Measurements from ENCODE around the gene ZNF629.

The ZNF629 gene

DNA sequence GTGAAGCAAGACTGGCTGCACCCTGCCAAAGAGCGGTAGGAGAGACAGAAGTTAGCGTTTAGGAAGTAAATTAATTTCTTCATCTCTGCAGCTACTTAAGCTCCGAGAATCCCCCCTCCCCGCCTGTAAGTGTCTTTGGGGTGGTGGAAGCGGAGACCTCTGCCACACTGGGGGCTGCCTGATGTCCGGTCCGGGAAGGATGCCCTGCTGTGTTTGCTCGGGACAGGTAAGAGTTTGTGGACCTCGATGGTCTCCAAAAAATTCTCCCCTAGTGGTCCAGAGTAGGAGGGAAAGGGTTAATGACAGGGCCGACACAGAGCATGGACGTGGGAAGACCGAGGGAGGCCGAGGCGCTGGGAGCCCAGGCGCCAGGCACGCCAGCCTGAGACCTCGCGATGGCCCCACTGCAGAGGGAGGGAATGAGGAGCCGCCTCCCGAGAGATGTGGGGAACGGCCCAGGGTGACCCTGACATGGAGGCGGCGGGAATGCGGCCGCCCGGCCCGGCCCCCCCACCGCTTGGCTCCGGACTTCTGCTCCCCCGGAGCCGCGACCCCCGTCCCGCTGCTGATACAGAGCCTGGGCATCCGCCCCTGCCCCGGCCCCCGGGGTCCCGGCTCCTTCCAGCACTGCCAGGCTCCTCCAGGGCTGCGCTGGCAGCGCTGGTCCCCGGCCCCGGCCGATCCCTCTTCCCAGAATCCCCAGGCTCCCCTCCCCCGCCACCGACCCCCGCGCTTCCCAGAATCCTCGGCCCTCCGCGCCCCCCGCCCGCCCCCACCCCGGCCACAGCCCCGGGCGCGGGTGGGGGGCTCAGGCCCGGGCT lies 680 bp downstream of the ZNF629 start:
- no peak for DNase-seq (ENCODE audit: low read depth in 2 of 2)

DNA sequence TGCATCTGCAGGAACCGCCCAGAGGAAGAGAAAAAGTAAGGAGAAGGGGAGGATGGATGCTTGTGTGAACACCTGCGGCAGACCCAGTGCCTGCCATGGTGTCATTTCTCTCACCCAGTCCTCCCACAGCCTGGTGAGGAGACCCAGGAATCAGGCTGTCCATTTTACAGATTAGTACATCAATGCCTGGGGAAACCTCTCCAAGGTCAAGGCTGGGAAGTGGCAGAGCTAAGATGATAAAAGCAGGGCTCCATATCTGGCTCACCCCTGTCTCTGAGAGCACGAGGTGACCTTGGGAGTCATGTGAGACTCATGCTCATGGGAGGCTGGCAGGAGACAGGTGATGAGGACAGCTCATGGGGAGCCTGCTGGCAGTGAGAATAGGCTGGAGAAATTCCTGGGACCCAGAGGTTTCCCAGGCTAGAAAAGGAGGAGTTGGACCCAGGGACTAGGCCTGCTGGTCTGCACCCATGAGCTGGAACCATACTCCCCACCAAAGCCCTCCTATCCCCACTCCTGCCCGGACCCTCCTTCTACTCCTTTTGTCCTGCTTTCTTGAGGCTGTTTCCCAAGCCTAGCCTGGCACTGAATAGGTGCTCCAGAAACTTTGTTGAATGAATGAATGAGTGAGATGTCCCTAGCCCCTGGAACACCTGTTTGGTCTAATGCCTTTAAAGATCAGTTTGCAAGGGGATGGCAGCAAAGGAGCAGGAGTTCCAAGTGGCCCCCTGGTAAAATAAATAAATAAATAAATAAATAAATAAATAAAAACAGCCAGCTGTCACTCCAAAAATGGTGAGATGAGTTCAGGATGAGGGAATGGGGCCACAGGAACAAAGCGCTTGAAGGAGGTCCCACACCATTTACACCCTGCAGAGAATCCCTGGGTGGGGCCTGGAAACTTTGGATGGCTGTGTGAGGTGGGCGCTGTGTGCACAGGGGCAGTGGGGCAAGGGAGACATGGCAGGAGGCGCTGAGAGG lies 1.6 kb downstream of the ZNF629 start:
- no peak for DNase-seq (ENCODE audit: low read depth in 2 of 2)

DNA sequence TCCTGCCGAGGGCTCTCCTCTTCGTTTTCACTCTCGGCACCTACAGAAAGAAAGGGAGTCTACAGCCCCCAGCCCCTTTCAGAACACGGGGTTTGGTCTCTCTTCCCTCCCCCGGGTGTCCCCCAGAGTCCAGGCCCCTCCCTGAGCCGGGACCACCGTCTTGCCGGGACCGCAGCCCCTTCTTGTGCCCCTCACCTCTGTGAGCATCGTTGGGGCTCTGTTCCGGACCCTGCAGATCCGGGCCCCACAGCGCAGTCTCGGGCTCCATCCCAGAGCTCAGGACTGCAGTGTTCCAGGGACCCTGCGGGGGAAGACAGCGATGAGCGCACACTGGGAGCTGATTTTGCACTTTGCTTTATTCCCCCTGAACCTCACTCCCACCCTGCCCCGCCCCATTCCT lies 2.8 kb downstream of the ZNF629 start:
- DNase-seq (ENCODE audit: low read depth in 2 of 2) = no peak

DNA sequence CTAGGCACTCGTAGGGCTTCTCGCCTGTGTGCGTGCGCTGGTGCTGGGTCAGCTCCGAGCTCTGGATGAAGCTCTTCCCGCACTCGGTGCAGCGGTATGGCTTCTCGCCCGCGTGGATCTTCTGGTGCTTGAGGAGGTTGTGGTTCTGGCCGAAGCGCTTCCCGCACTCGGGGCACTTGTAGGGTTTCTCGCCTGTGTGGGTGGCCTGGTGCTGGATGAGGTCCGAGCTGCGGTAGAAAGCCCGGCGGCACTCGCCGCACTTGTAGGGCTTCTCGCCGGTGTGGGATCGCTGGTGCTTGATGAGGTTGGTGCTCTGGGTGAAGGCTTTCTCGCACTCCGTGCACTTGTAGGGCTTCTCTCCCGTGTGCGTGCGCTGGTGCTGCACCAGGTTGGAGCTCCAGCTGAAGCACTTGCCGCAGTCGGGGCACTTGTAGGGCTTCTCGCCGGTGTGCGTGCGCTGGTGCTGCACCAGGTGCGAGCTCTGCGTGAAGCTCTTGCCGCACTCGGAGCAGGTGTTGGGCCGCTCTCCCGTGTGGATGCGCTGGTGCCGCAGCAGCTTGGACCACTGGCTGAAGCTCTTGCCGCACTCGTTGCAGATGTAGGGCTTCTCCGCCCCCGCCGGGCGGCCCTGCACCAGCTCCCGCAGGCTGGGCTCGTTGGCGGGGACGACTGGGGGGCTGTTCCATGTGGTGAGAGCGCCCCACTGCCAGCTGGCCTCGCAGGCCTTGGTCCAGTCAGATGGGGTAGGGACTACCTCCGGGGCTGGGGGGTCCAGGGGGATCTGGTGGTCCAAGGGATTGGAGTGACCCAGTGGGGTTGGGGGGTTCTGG lies 3.5 kb downstream of the ZNF629 start:
- DNase-seq (ENCODE audit: low read depth in 2 of 2) = no peak

DNA sequence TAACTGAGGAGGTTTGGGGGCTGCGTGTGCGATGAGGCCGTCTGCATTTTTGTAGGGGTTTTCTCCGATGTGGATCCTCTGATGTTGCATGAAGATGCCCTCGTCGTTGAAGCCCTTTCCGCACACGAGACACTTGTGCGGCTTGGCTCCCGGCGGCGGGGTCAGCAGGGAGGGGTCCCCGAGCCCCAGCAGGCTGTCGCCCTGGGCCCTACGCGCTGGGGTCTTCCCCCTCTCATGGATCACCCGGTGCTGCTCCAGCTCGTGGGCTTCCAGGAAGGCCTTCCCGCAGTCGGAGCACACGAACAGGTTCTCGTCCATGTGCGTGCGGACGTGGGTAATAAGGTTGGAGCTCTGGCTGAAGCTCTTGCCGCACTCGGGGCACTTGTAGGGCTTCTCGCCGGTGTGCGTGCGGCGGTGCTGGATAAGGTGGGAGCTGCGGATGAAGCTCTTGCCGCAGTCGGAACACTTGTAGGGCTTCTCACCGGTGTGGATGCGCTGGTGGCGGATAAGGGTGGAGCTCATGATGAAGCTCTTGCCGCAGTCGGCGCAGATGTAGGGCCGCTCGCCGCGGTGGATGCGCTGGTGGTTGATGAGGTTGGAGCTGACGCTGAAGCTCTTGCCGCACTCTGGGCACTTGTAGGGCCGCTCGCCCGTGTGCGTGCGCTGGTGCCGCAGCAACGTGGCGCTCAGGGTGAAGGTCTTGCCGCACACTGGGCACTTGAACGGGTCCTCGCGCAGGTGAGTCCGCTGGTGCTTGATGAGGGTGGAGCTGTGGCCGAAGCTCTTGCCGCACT lies 4.3 kb downstream of the ZNF629 start:
- no peak for DNase-seq (ENCODE audit: low read depth in 2 of 2)

DNA sequence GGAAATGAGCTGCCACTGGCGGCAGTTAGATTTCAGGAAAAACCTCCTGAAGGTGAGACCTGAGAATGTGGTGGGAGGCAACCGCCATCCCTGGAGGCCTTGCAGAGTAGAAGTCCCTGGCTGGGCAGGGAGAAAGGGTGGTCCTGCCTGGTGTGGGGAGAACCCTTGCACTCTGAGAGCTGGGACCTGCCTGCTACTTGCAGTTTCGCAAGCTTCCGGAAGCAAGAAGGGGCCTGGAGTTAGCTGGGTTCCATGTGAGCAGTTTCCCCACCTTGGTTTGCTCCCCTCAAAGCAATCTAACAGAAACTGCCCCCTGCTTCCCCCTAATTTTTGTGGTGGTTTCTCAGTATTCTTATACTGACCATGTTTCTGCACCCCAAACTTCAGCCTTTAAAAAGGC lies 6.5 kb downstream of the ZNF629 start:
- no peak for DNase-seq (ENCODE audit: low read depth in 2 of 2)

DNA sequence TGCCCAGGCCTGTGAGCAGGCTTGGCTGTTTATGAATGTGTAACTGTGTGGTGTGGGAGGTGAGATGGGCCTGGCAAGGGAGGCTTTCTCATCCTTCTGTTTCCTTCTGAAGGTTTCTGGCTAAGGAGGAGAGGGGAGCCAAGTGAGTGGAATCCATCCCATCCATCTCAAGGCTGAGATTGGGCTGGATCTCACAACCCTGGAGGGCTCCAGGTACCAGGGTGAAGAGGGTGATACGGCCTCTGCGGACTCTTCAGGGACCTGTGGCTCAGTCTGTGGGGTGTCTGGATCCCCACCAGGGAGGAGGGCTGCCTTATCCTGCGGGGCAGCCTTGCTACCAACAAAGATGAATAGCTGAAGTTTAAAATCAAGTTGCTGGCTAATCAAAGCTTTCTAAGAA lies 7.0 kb downstream of the ZNF629 start:
- DNase-seq (ENCODE audit: low read depth in 2 of 2) = no peak

DNA sequence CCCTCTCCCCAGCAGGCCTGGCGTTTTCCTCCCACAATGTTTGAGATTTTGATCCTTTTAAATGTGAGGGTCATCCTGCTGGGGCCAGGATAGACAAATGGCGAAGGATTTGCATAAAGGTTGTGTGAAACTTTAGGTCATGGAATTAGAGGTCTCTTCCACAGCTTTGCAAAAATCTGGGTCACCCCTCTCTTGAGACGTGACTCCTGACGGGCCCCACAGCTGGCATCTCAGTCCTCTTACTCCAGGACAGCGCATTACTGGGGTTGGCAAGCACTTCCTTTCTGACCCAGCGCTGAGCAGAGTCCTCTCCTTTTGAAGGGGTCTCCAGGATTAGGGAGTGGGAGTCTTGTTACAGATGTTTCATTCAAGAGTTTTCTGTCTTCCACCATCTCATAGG lies 7.4 kb downstream of the ZNF629 start:
- no peak for DNase-seq (ENCODE audit: low read depth in 2 of 2)

DNA sequence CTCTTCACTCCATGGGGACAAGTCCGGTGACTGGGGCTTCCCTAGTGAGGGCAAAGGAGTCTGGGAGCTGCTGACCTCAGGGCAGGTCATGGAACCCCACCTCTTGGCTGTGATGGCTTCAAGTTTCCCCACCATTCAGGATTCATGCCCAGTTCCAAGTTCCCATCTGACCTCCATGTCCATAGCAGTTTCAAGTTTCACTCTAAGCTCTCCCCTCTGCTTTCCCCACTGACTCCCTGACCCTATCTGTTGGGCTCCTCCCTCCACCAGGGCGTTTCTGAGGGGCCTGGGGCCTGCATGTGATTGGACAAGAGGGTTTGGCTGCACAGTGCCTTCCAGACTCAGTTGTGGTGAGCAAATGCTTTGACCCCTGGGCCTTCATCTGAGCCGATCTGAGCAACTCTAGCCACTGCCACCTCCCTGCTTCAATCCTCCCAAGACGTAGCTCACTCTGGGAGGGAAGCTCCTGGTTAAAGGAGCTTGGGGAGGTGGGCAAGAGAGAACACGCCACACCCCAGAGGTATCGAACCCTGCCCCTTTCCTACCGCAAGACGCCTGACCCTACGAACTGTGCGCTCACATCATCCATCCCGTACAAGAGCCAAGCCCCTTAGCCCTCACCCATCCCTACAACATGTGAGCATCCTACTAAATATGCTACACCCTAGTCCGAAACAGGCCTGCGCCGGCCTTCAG lies 8.3 kb downstream of the ZNF629 start:
- DNase-seq (ENCODE audit: low read depth in 2 of 2) = no peak

DNA sequence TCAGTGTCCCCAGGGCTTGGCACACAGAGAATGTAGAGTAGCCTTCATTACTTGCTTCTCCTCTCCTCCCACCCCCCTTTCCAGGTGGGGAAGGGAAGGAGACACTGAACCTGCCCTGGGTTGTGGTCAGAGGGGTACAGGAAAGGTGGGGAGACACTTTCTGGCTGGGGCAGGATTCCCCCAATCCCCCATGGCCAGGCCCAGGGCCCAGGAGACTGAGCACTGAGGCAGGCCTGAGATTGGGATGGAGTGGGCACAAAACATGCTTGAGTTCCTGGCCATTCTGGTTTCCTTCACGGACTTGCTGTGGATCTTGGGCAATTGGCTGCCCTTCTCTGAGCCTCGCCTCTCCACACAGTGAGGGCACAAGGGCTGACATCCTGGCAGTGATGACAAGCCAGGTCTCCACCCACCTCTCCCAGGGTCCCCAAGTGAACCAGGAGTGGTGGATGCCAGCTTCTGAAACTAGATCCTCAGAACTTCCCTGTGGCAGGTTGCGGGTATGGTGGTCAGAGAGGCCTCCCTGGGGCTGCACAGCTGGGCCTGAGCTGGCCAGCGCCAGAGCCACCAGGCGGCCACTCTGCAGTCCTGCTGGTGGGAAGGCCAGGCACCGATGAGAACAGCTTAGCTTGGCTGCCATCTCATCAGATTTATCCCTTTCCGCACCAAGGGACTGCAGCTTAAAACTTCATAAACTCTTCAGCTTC lies 9.3 kb downstream of the ZNF629 start:
- no peak for DNase-seq (ENCODE audit: low read depth in 2 of 2)

DNA sequence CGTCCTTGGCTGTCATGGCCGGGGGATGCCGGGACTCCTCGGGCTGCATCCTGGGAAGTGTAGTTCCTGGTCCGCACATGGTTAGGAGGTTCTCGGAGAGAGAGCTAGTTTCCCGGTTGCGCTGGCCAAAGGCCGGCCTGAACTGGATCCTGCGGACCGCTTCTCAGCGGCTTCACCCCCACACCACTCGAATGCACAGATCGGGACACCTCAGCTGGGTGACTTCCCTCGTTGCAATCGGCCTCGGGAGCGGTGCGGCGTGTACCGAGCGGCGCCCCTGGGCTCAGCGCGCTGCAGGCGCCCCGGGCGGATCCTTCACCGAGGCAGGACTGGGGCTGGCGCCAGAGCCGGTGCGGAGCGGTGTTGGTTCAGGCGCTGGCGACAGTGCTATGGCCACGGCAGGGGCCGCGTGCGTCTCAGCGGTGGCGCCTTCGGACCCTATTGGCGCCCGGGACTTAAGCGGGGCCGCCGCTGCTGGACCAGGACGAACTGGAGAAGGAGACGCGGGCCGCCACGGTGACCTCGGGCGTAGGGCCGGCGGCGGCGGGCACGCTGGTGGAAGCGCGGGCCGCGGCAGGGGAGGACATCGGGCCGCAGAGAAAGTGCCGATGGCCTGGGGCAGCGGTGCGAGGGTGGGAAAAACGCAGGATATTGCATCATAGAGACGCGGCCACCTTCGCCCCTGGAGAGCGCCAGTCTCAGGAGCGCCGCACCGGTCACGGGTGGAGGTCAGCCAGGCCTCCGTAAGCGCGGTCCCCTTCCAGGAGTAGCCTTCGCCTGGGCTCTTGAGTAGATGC lies 11.4 kb downstream of the ZNF629 start:
- DNase-seq (ENCODE audit: low read depth in 2 of 2) = peak; percentile 52 to 56

DNA sequence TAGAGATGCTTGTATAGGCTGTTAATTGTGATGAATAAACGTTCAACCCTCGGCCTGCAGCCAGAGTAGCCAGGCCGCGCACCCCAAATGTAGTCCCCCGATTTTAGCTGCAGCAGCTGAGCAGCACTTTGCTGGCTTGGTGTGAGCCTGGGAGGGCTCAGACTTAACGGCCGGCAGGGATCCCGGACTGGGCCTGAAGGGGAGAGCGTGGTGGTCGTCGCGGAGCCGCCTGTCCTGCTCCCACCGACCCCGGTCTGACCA lies 11.9 kb downstream of the ZNF629 start:
- DNase-seq (ENCODE audit: low read depth in 2 of 2) = no peak

DNA sequence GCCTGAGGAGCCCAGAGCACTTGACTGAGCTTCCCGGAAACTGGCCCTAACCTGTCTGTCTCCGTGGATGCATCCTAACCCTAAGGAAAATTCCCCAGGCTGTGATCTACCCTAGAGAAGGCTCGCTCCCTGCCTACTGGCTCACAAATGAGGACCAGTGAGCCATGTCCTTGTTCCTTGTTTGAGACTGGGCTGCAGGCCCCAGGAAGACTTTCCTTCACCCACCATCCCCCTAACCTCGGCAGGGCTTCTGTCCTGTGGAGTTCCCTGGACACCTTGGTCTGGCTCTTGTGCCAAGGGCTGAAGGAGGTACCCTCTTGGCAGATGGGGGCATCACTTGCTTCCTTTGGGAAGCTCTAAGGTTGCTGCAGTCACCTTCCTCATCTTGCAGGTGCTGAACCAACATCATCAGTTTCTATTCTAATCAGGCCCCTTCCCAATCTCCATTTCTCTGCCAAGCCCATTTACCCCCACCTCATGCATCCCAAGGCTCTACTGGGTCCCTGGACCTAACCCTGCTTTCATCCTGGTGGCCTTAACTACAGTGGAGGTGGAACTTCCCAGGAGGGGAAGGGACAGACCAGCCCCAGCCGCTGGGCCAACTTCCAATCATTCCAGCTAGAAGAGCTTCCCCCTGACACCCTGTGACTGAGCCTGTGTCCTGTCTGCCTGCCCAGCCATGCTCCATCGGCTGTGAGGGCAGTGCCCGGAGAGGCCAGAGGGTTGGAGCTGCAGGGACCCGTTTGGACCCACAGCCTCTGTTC lies 12.5 kb downstream of the ZNF629 start:
- DNase-seq (ENCODE audit: low read depth in 2 of 2) = no peak

DNA sequence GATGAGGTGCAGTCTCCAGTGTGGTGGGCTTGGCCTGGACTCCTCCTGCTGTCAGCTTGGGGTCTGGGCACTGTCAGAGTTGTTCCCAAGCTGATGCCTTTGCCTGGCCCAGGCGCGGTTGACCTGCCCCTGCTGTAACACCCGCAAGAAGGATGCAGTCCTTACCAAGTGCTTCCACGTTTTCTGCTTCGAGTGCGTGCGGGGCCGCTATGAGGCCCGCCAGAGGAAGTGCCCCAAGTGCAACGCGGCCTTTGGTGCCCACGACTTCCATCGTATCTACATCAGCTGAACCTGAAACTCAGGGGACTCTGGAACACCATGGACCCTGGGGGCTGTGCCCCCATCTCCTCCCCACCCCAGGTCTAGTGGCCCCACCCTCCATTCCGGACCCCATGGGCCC lies 13.2 kb downstream of the ZNF629 start:
- no peak for DNase-seq (ENCODE audit: low read depth in 2 of 2)

DNA sequence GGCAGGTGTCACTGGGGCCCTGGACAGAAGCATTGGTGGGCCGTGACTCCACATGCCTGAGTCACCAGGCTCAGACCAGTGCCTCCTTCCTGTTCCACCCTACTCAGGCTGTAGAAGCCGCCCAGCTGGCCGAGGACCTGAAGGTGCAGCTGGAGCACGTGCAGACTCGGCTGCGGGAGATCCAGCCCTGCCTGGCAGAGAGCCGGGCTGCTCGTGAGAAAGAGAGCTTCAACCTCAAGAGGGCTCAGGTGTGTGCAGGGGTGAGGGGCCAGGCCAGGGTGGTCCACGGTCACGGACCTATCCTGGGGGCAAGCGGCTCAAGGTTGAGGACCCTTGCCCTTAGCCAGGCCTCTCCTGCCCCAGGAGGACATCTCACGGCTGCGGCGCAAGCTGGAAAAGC lies 15.3 kb downstream of the ZNF629 start:
- DNase-seq (ENCODE audit: low read depth in 2 of 2) = no peak

DNA sequence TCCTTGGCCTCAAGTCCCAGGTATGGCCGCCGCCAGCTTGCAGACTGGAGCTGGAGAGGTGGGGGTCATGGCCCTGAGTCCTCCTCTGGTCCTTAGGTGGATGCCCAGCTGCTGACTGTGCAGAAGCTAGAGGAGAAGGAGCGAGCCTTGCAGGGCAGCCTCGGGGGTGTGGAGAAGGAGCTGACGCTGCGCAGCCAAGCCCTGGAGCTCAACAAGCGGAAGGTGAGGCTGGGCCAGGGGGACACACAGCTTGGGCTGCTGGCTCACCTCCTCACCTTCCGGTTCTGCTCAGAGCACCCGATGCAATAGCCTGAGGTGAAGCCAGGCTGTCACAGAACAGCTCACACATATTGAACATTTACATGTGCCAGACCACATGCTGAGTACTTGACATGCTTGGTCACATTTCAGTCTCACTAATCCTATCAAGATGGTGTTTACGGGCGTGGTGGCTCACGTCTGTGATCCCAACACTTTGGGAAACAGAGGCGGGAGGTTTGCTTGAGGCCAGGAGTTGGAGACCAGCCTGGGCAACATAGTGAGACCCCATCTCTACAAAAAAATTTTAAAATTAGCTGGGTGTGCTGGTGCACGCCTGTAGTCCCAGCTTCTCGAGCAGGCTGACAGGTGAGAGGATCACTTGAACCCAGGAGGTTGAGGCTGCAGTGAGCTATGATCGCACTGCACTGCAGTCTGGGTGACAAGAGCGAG lies 17.5 kb downstream of the ZNF629 start:
- no peak for DNase-seq (ENCODE audit: low read depth in 2 of 2)

DNA sequence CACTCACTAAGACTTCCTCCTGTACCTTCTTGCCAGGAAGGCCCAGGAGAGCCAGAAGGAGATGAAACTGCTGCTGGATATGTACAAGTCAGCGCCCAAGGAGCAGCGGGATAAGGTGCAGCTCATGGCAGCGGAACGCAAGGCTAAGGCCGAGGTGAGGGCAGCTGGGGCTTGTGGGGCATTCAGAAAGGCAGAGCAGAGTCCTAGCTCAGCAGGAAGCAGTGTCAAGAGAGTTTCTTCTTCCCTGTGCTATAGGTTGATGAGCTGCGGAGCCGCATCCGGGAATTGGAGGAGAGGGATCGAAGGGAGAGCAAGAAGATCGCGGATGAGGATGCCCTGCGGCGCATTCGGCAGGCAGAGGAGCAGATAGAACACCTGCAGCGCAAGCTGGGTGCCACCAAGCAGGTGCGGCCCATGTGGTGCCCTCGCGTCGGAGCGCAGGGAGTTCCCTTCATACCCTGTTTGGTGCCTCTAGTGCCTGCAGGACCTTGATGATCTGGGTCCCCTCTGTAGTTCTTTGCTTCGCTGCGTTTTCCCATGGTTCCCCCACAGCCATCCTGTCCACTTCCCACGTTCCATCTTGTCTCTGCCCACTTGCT lies 18.3 kb downstream of the ZNF629 start:
- no peak for DNase-seq (ENCODE audit: low read depth in 2 of 2)
